Stimulated activated CD4-positive, alpha-beta T cell treated with anti-CD3 and anti-CD28 coated beads, Interleukin-12 subunit alpha, Interleukin-12 subunit beta, amount 100 ng/mL, for 48 hours (primary cell): ENCODE measurements around the gene EXOC3.

ENCODE experiments used
- DNase-seq, 3 donors: peaks; one replicate each; pipeline ENCODE4 v3.0.0-alpha.2; 2020; ENCODE audit warnings: low read depth in 2 of 3, low spot score in 1 of 3

The EXOC3 gene

GRCh38 chr5:424301-425110 lies 18.5 kb upstream of the EXOC3 start:
- DNase-seq, result no peak

- no peak for DNase-seq
Measured at GRCh38 chr5:425714-426113, 17.3 kb upstream of the EXOC3 start.

GRCh38 chr5:426392-426976 lies 16.5 kb upstream of the EXOC3 start:
- DNase-seq, result no peak

- no peak for DNase-seq
Measured at GRCh38 chr5:427415-428087, 15.4 kb upstream of the EXOC3 start.

GRCh38 chr5:428219-428618 lies 14.8 kb upstream of the EXOC3 start:
- no peak for DNase-seq

GRCh38 chr5:428754-429452 lies 14.1 kb upstream of the EXOC3 start:
- no peak for DNase-seq

GRCh38 chr5:429453-430188 lies 13.4 kb upstream of the EXOC3 start:
- DNase-seq, result no peak

GRCh38 chr5:430214-430925 lies 12.6 kb upstream of the EXOC3 start:
- DNase-seq, result no peak

GRCh38 chr5:431001-431710 lies 11.8 kb upstream of the EXOC3 start:
- peak in 2 of 3 donors; percentile 21 to 41 for DNase-seq

GRCh38 chr5:431711-432050 lies 11.3 kb upstream of the EXOC3 start:
- no peak for DNase-seq

GRCh38 chr5:432201-432927 lies 10.6 kb upstream of the EXOC3 start:
- no peak for DNase-seq

- no peak for DNase-seq
Measured at GRCh38 chr5:432928-433791, 9.8 kb upstream of the EXOC3 start.

GRCh38 chr5:433836-434235 lies 9.1 kb upstream of the EXOC3 start:
- no peak for DNase-seq

GRCh38 chr5:434443-435146 lies 8.4 kb upstream of the EXOC3 start:
- DNase-seq, result no peak

GRCh38 chr5:435156-435790 lies 7.7 kb upstream of the EXOC3 start:
- DNase-seq, result no peak

GRCh38 chr5:435961-436640 lies 6.9 kb upstream of the EXOC3 start:
- no peak for DNase-seq

- no peak for DNase-seq
Measured at GRCh38 chr5:436641-436975, 6.4 kb upstream of the EXOC3 start.
